ENCODE data around the gene TSPAN10.
"Not testable (repeated sequence)": the region's sequence is repeated elsewhere in the genome, so short reads cannot be mapped to it uniquely, and the experiment has no call there.

TSPAN10 gene

GRCh38 chr17:81636505-81637288 is at the start of gene TSPAN10, which contains the start of gene NPLOC4:
TSPAN10 (plus strand) TSS chr17:81637196; CDS start chr17:81642413, 5,217 bp downstream.
NPLOC4 (minus strand) TSS chr17:81637112; CDS start chr17:81636930, 182 bp downstream.
- peak; percentile 48 to 92 for DNase-seq

GRCh38 chr17:81589612-81590011 is 47.4 kb upstream of the TSPAN10 start:
- DNase-seq: no peak

GRCh38 chr17:81590121-81590520 is 46.9 kb upstream of the TSPAN10 start:
- no peak for DNase-seq

GRCh38 chr17:81591971-81592370 is 45.0 kb upstream of the TSPAN10 start:
- no peak for DNase-seq

GRCh38 chr17:81593105-81593871 is 43.7 kb upstream of the TSPAN10 start:
- no peak for DNase-seq

GRCh38 chr17:81599719-81600486 is 37.1 kb upstream of the TSPAN10 start:
- no peak for DNase-seq

GRCh38 chr17:81601525-81602120 is 35.4 kb upstream of the TSPAN10 start:
- peak; percentile 22 to 75 for DNase-seq

- no peak for DNase-seq
These were observed 33.0 kb upstream of the TSPAN10 start for GRCh38 chr17:81603846-81604610.

GRCh38 chr17:81607431-81607830 is 29.6 kb upstream of the TSPAN10 start:
- DNase-seq: no peak

GRCh38 chr17:81608082-81608481 is 28.9 kb upstream of the TSPAN10 start:
- DNase-seq: no peak

- no peak for DNase-seq
These were observed 28.4 kb upstream of the TSPAN10 start for GRCh38 chr17:81608605-81609004.

GRCh38 chr17:81609541-81610311 is 27.3 kb upstream of the TSPAN10 start:
- DNase-seq: no peak

GRCh38 chr17:81612172-81612970 is 24.6 kb upstream of the TSPAN10 start:
- DNase-seq: no peak

- no peak for DNase-seq
These were observed 21.5 kb upstream of the TSPAN10 start for GRCh38 chr17:81615401-81615930.

- no peak for DNase-seq
These were observed 20.1 kb upstream of the TSPAN10 start for GRCh38 chr17:81616877-81617276.

- DNase-seq: not testable (repeated sequence)
These were observed 18.7 kb upstream of the TSPAN10 start for GRCh38 chr17:81618307-81618706.

GRCh38 chr17:81621494-81622130 is 15.4 kb upstream of the TSPAN10 start:
- no peak for DNase-seq

GRCh38 chr17:81630274-81630673 is 6.7 kb upstream of the TSPAN10 start:
- DNase-seq: no peak

- no peak for DNase-seq
These were observed 5.5 kb upstream of the TSPAN10 start for GRCh38 chr17:81631482-81631881.

- DNase-seq: no peak
These were observed 1.6 kb upstream of the TSPAN10 start for GRCh38 chr17:81635431-81635830.
